AG04450 (cell line): ENCODE results near the gene WNT5B. TPM values are rescaled to one million over a fixed set of nuclear protein-coding genes. Genes with fewer than 3 reads are reported as not detected.

ENCODE experiments used
- CTCF ChIA-PET: fragments of 300-600, 350-600 bp; formaldehyde crosslinking; extraction: SDS; loops from one replicate; lab custom pipeline; 2022; ENCODE audit warnings: antibody characterized with exemption, inconsistent platforms; lab: Charles Lee
- POLR2A ChIA-PET: fragments of 350-600 bp; formaldehyde crosslinking; extraction: SDS; loops from one replicate; lab custom pipeline; 2021; ENCODE audit warnings: antibody characterized with exemption, inconsistent platforms; lab: Yijun Ruan, JAX
- DNase-seq: peaks from one replicate; pipeline ENCODE4 v3.0.0-alpha.2; 2011; ENCODE audit warnings: low read depth, low spot score
- H3K27ac ChIP-seq: one replicate; pipeline ENCODE4 v1.5.1; 2012; ENCODE audit warnings: low read depth, low read length, control low read depth
- H3K27me3 ChIP-seq: one replicate; pipeline ENCODE4 v1.6.0; 2012; ENCODE audit warnings: low read length; ENCODE audit not compliant: control insufficient read depth, insufficient read depth
- H3K4me3 ChIP-seq: 2 replicates; pipeline ENCODE4 v1.5.1; 2011; ENCODE audit warnings: mild to moderate bottlenecking, low read depth, low read length, control low read depth
- H3K9me3 ChIP-seq: 2 replicates; pipeline ENCODE4 v1.5.1; 2012; ENCODE audit warnings: low read length; ENCODE audit not compliant: control insufficient read depth, insufficient read depth
- CTCF ChIP-seq: IDR thresholded peaks from 2 replicates; pipeline ENCODE4 v1.5.1; 2011; ENCODE audit warnings: low read depth, low read length, control low read depth, inconsistent platforms
- polyA plus RNA-seq: library from polyadenylated mRNA; depleted of rRNA; stranded (reverse); fragments of >200 nt; gene quantifications from 2 replicates; pipeline ENCODE4 v1.2.3, GENCODE V29; 2011

Gene WNT5B
- polyA plus RNA-seq, 1 experiment, result 22.2 TPM

- TF ChIP-seq CTCF, result no peak
- no peak for DNase-seq
- no peak overlapping the region for H3K27ac ChIP-seq
- CTCF ChIA-PET, result interaction anchor here (4.0 to 18.6 kb wide), 2 partner anchors 12 to 145 kb away, joined by 32 to 440 read pairs; no protein-coding TSS in a partner anchor
- H3K27me3 ChIP-seq, result no peaks in the 10 kb centered on the region
- POLR2A ChIA-PET, result no interaction called here
- H3K4me3 ChIP-seq, result no peak overlapping the region
- no peaks in the 10 kb centered on the region for H3K9me3 ChIP-seq
Measured at GRCh38 chr12:1647285-1647669, 18.2 kb downstream of the WNT5B start.

- Histone ChIP-seq H3K9me3 (no peaks in the 10 kb centered on the region), H3K4me3 (no peak overlapping the region), H3K27me3 (no peaks in the 10 kb centered on the region), H3K27ac (no peak overlapping the region)
- no peak for TF ChIP-seq CTCF
- CTCF ChIA-PET, result interaction anchor here (1.3 to 18.6 kb wide), 4 partner anchors 15 to 532 kb away, joined by 8 to 440 read pairs (median 24); no protein-coding TSS in a partner anchor
- POLR2A ChIA-PET, result interaction anchor here (0.7 kb wide), 1 partner anchor 22 kb away, joined by 4 read pairs; no protein-coding TSS in a partner anchor
- DNase-seq, result no peak
Measured at GRCh38 chr12:1650260-1650977, 21.4 kb downstream of the WNT5B start.

- TF ChIP-seq CTCF, result no peak
- CTCF ChIA-PET, result interaction anchor here (4.0 to 18.6 kb wide), 2 partner anchors 16 to 141 kb away, joined by 32 to 440 read pairs; no protein-coding TSS in a partner anchor
- POLR2A ChIA-PET, result no interaction called here
- no peak overlapping the region for H3K27ac ChIP-seq
- DNase-seq, result no peak
- H3K9me3 ChIP-seq, result no peaks in the 10 kb centered on the region
- H3K27me3 ChIP-seq, result no peaks in the 10 kb centered on the region
- no peak overlapping the region for H3K4me3 ChIP-seq
Measured at GRCh38 chr12:1650978-1651361, 21.9 kb downstream of the WNT5B start.

GRCh38 chr12:1651946-1652345 lies 22.9 kb downstream of the WNT5B start:
- no peak for TF ChIP-seq CTCF
- Histone ChIP-seq H3K9me3 (no peaks in the 10 kb centered on the region), H3K4me3 (no peak overlapping the region), H3K27ac (no peak overlapping the region), H3K27me3 (no peaks in the 10 kb centered on the region)
- POLR2A ChIA-PET, result no interaction called here
- CTCF ChIA-PET, result interaction anchor here (0.6 to 18.6 kb wide), 6 partner anchors 8 to 288 kb away, joined by 3 to 440 read pairs (median 4); partner anchors contain the start of gene ADIPOR2
- no peak for DNase-seq

GRCh38 chr12:1655225-1655788 lies 26.3 kb downstream of the WNT5B start:
- POLR2A ChIA-PET, result interaction anchor here (1.0 kb wide), 1 partner anchor 136 kb away, joined by 3 read pairs; no protein-coding TSS in a partner anchor
- no peak overlapping the region for H3K4me3 ChIP-seq
- DNase-seq, result no peak

More at GRCh38 chr12:1655225-1655788, 26.3 kb downstream of the WNT5B start:
- H3K27ac ChIP-seq, result no peak overlapping the region
- CTCF ChIA-PET, result interaction anchor here (4.9 to 18.6 kb wide), 2 partner anchors 137 to 285 kb away, joined by 49 to 440 read pairs; no protein-coding TSS in a partner anchor
- no peaks in the 10 kb centered on the region for H3K9me3 ChIP-seq
- H3K27me3 ChIP-seq, result no peaks in the 10 kb centered on the region
- no peak for TF ChIP-seq CTCF
